HL-60 (cell line): ENCODE data around the gene GPR107.

ENCODE experiments used
- GABPA ChIP-seq: IDR thresholded peaks from 2 replicates; pipeline ENCODE4 v1.6.1; 2012; ENCODE audit warnings: low read depth
- REST ChIP-seq: IDR thresholded peaks from 2 replicates; pipeline ENCODE4 v1.6.1; 2012; ENCODE audit warnings: low read depth; ENCODE audit not compliant: insufficient replicate concordance
- TF ChIP-seq, protein P1 (sequence below): IDR thresholded peaks from one replicate; pipeline ENCODE4 v1.5.1; 2011; ENCODE audit warnings: low read length, control low read depth, inconsistent platforms; ENCODE audit not compliant: insufficient read depth

DNA sequence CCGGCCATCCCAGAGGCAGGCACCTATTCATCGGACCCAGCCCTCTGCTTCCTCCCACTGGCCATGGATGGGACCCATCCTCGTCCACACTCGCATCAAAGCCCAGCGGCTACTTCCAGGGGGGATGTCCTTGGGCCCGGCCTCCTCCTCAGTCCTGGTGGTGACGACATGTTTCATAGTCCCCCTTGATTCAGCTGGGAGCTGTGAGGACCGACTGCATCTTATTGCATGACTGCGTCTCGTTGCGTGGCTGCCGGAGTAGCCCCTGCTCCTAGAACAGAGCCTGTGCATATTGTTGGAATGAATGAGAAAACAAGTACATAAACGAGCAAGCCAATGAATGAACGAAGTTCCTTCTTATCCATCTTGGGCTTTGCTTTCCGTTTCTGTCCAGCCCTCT lies 131.3 kb downstream of the GPR107 start:
- TF ChIP-seq, protein P1, sequence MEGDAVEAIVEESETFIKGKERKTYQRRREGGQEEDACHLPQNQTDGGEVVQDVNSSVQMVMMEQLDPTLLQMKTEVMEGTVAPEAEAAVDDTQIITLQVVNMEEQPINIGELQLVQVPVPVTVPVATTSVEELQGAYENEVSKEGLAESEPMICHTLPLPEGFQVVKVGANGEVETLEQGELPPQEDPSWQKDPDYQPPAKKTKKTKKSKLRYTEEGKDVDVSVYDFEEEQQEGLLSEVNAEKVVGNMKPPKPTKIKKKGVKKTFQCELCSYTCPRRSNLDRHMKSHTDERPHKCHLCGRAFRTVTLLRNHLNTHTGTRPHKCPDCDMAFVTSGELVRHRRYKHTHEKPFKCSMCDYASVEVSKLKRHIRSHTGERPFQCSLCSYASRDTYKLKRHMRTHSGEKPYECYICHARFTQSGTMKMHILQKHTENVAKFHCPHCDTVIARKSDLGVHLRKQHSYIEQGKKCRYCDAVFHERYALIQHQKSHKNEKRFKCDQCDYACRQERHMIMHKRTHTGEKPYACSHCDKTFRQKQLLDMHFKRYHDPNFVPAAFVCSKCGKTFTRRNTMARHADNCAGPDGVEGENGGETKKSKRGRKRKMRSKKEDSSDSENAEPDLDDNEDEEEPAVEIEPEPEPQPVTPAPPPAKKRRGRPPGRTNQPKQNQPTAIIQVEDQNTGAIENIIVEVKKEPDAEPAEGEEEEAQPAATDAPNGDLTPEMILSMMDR = no peak
- TF ChIP-seq REST (no peak), GABPA (no peak)
